GM18505 (cell line): Measurements from ENCODE around the gene PVALEF.

ENCODE experiments used
- ATAC-seq: cut with Tn5 transposase; IDR thresholded peaks from one replicate; pipeline ENCODE4 v1.9.1; 2021; ENCODE audit not compliant: unreplicated experiment
- POLR2A ChIP-seq: IDR thresholded peaks from 4 replicates; pipeline ENCODE4 v1.6.1; 2011; ENCODE audit warnings: borderline replicate concordance; ENCODE audit not compliant: insufficient read depth, insufficient read length; ENCODE audit errors: extremely low read depth

The PVALEF gene

GRCh38 chr17:81198826-81199481 lies 33.6 kb downstream of the PVALEF start:
- no peak for ATAC-seq
- TF ChIP-seq POLR2A, result no peak

DNA sequence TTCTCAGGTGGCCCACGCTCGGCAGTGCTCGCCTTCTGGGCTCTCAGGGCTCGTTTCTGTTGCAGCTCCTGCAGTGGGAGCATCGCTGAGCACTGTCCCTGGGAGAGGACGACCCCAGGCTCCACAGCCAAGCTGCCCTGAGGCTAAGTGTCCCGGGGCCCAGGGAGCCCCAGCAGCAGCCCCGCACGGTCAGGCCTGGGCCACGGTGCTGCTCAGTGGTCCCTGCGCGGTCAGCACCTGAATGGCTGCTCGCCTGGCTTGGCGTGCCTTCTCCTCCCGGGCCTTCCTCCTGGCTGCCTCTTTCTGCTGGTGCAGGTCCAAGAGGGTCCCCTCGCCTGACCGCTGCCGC lies 34.1 kb downstream of the PVALEF start:
- TF ChIP-seq POLR2A, result no peak
- no peak for ATAC-seq

- no peak for ATAC-seq
- TF ChIP-seq POLR2A, result no peak
Observed at GRCh38 chr17:81200201-81200600, 34.9 kb downstream of the PVALEF start.

- TF ChIP-seq POLR2A, result no peak
- no peak for ATAC-seq
Observed at GRCh38 chr17:81200695-81201580, 35.6 kb downstream of the PVALEF start.

DNA sequence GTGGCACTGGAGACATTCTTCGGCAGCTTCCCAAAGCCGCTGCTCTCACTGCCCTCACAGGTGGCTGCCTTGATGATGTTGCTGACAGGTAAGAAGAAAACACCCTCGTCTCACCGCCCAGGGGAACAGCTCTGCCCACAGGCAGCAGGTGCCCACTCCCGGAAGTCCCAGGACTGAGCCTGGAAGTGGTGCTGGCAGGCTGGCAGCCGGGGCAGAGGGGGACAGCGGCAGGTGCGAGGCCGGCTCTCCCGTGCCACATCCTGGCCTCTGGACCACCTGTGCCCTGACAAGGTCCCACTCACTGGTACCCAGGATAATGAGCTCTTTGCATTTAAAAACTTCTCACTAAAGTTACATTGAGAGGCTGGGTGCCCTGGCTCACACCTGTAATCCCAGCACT lies 37.0 kb downstream of the PVALEF start:
- no peak for ATAC-seq
- TF ChIP-seq POLR2A, result no peak

DNA sequence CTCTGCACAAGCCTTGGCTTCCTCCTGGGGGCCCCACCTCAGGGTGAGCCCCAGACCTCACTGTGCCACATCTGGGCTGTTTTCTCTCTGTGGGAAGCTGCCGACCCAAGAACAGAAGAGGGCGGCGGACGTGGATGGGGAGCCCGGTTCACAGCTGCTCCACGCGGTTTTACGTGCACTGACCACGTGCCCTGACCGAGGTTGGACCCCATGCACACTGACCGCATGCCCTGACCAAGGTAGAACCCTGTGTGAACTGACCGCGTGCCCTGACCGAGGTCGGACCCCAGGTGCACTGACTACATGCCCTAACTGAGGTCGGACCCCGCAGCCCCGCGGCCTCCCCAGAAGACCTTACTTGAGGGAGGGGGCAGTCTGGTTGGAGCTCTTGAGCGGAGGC lies 37.8 kb downstream of the PVALEF start:
- no peak for ATAC-seq

GRCh38 chr17:81204578-81204977 lies 39.3 kb downstream of the PVALEF start:
- no peak for ATAC-seq
- TF ChIP-seq POLR2A, result no peak

More for the DNA sequence above, 37.8 kb downstream of the PVALEF start:
- TF ChIP-seq POLR2A, result no peak

GRCh38 chr17:81206166-81206565 lies 40.9 kb downstream of the PVALEF start:
- no peak for ATAC-seq
- no peak for TF ChIP-seq POLR2A

- no peak for ATAC-seq
- TF ChIP-seq POLR2A, result no peak
Observed at GRCh38 chr17:81206657-81207056, 41.4 kb downstream of the PVALEF start.

- ATAC-seq, result no peak
- no peak for TF ChIP-seq POLR2A
Observed at GRCh38 chr17:81207610-81208581, 42.6 kb downstream of the PVALEF start.

DNA sequence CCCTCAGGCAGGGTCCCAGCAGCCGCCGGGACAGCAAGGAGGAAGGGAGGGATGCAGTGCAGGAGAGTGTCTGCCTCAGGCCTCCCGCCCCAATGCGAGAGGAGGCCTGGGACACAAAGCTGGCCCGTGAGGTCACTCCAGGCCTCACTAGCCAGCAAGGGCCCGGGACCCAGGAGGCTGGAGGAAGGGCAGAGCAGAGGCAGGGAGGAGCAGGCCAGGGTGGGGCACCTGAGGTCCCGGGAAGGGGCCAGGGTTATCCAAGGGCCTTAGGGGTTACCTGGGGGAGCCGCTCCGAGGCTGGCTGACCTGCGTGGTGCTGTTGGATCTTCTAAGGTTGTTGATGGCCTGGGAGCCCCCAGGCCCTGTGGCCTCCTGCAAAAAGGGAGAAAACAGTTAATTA lies 43.3 kb downstream of the PVALEF start:
- TF ChIP-seq POLR2A, result no peak
- ATAC-seq, result no peak

DNA sequence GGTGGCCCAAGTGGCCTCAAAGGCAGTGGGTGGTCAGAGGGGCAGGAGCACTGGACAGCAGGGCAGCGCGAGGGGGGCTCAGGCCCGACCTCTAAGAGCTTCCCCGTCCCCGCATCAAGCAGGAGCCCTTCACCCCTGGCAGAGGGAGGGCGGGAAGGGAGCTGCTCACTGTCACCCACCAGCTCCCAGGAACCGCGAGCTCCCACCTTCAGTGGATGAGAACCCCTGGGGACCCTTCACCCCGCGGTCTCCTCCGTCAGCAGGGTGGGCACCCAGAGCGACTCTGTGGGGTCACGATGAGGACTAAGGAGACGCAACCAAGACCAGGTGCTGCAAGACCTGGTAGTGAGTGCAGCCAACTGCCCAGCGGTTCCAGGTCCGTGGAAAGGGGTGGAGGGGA lies 43.8 kb downstream of the PVALEF start:
- TF ChIP-seq POLR2A, result no peak
- no peak for ATAC-seq

- no peak for ATAC-seq
Observed at GRCh38 chr17:81210466-81210865, 45.2 kb downstream of the PVALEF start.

DNA sequence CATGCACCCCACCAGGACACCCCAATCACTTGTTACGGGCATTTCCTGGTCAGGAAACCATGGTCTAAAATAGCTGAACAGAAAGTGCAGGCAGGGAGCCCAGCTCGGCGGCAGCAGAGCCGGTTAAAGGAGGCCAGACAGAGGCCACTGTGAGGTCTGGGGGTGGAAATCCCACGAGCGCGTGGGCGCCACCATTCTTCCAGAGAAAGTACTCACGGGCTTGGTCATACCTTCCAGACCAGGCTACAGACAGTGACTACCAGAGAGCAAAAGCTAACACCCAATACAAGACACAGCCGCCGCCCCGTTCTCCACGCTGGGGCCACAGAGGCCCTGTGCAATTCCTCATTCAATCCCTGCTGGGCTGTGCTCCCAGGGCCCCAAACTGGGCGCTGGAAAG lies 45.6 kb downstream of the PVALEF start:
- no peak for ATAC-seq
- TF ChIP-seq POLR2A, result no peak

More at GRCh38 chr17:81210466-81210865, 45.2 kb downstream of the PVALEF start:
- TF ChIP-seq POLR2A, result no peak

- no peak for ATAC-seq
- no peak for TF ChIP-seq POLR2A
Observed at GRCh38 chr17:81212365-81212764, 47.1 kb downstream of the PVALEF start.
